Activated T-helper 9 cell treated with anti-CD3 and anti-CD28 coated beads, Interleukin-2, amount 50 U/mL, for 16 hours (primary cell): Measurements from ENCODE around the gene CSRP1.
"Not testable (repeated sequence)": the region's sequence is repeated elsewhere in the genome, so short reads cannot be mapped to it uniquely, and the experiment has no call there.

ENCODE experiments used
- DNase-seq: peaks from one replicate; pipeline ENCODE4 v3.0.0-alpha.2; 2020; ENCODE audit warnings: low read depth

CSRP1 gene

DNA sequence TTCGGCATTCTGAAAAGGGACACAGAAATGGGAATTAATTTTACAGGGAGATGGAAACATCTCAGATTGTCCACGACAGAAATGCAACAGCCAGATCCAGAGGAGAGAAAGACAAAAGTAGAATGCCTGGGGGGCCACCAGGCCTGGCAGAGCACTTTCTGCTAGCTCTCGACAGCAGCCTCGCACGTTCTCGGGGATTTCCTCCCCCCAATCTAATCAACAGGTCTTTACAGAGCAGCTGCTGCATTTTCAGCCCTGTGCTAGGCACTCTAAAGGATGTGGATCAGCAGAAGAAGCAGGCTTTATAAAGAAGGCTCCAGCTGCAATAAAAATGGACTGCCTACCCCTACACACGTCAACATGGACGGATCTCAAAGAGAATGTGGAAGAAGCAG lies 10.6 kb downstream of the CSRP1 start:
- no peak for DNase-seq

GRCh38 chr1:201495551-201496295 lies 11.2 kb downstream of the CSRP1 start:
- no peak for DNase-seq

DNA sequence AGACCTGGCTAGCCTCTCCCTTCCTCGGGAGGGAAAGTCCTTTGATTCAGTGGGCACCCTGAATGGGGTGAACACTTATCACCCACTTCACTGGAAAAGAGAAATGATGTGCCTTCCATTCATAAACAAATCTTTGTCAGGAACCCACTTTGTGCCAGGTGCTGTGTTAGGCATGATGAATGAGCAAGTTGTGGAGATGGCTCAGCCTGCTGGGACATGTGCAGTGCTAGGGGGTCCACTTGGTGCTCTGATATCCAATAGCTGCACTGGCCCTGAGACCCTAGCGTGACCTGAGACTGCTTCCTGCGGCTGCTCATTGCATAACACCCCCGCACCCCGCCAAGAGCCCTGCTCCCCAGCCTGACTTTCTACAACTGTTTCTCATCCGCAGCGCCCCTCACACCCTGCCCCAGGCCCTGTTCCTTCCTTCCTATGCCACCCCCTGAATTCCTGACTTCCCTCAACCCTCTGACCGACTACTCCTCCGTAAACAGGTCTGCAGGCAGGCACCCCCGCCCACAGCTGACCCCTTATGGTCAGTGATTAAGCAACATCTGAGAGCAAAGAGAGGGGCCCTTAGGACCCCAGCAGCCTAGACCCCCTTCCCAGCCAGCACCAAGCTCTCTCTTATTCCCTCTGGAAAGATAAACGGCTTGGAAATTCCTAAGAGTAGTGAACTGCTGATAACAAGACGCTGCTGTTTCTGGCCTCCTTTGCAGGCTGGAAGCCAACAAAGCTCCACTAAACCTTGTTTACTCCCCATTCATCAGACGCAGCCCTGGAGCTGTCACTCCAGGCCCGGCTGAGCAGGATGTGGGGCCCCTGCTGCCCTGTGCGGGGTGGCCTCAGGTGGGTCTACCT lies 12.9 kb downstream of the CSRP1 start:
- DNase-seq: no peak

DNA sequence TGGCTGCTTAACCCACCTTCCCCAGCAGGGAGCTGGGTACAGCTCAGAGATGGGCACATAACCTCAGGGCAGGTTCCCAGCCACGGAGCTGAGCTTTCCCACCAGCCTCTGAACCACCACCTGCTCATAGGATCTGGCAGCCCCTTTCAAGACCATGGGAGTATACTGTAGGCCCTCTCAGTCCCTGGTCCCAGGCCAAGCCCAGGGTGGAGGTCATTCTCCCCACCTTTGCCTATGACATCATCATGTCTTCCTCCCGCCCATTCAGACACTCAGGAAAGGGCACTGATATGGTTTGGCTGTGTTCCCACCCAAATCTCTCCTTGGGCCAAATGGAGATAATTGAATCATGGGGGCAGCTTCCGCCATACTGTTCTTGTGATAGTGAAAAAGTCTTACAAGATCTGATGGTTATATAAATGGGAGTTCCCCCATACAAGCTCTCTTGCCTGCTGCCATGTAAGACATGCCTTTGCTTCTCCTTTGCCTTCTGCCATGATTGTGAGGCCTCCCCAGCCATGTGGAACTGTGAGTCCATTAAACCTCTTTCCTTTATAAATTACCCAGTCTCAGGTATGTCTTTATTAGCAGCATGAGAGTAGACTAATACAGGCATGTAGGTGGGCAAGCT lies 13.8 kb downstream of the CSRP1 start:
- DNase-seq: not testable (repeated sequence)

DNA sequence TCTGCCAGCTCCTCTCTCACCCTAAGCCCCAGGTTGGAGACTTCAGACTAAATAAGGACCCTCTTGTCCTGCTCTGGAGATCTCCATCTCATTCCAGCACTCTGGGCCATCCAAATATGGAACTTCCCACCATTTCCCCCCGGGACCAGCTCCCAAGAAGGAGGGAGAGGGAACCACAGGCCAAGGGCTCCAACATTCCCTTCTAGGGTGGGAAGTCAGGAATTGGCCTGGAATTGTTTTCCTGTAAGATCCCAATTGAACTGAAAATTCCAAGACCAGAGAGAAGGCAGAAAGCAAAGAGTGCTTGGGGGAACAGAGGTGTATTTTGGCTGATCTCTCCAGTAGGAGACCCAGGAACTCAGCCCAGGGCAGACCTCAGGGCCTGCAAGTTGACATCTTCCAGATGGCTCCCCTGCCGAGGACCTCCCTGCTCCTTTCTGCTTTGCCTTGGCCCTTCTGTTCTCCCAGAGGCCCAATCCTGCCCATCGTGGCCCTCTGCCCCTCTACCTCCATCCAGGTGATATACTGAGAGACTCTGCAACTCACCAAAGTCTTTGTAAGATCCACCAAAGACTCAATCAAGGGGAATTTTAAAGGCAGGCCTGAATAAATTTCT lies 14.9 kb downstream of the CSRP1 start:
- no peak for DNase-seq

GRCh38 chr1:201490708-201491131 lies 16.2 kb downstream of the CSRP1 start:
- DNase-seq: no peak

GRCh38 chr1:201489643-201490261 lies 17.2 kb downstream of the CSRP1 start:
- DNase-seq: no peak

GRCh38 chr1:201488830-201489589 lies 17.9 kb downstream of the CSRP1 start:
- no peak for DNase-seq

- DNase-seq: no peak
Observed at GRCh38 chr1:201487742-201488141, 19.2 kb downstream of the CSRP1 start.

GRCh38 chr1:201486187-201486586 lies 20.7 kb downstream of the CSRP1 start:
- DNase-seq: no peak

DNA sequence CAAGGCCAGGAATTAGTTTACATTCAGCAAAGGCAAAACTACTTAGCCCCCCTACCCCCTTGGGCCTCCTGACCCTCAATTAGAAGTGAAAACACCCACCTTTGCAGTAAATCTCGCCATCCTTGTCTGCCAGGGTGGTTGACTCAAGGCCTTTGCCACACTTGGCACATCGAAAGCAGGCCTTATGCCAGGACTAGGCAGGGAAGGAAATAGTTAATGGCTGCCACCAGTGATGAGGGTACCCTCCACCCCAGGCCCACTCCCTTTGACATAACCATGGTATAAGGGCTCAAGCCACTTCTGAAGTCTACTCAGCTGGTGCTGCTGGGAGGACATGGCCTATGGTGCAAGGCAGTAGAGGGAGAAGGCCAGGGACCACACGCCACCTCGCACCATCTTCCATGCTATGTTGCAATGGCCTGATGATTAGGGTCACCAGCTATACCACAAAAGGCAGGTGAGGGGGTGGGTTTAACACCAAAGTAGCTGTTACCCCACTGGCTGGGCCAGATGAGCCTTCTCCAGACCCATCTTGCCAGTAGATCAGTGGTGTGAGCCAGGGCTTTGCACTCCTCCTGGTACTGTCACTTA lies 21.6 kb downstream of the CSRP1 start:
- no peak for DNase-seq

GRCh38 chr1:201483373-201483949 lies 23.5 kb downstream of the CSRP1 start:
- DNase-seq: no peak

DNA sequence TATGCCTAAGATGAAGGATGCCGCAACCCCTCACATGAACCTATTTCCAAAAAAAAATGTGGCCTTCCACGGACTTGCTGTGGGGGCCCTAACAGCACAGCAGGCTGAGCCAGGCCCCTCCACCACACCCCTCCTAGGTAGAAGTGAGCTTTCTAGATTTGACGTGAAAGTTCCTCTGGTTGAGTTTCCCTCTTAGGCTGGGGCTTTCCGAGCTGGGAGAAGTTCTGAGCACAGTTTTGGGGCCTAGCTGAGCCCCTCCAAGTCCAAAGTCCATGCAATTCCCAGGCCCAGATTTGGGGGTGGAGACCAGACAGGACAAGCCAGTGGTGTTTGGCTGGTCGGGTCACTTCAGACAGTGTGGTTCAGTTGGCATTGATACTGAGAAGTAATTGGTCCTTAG lies 24.2 kb downstream of the CSRP1 start:
- no peak for DNase-seq

- peak; percentile 69 for DNase-seq
Observed at GRCh38 chr1:201481761-201482493, 25.0 kb downstream of the CSRP1 start.

GRCh38 chr1:201481004-201481380 lies 25.9 kb downstream of the CSRP1 start:
- no peak for DNase-seq

DNA sequence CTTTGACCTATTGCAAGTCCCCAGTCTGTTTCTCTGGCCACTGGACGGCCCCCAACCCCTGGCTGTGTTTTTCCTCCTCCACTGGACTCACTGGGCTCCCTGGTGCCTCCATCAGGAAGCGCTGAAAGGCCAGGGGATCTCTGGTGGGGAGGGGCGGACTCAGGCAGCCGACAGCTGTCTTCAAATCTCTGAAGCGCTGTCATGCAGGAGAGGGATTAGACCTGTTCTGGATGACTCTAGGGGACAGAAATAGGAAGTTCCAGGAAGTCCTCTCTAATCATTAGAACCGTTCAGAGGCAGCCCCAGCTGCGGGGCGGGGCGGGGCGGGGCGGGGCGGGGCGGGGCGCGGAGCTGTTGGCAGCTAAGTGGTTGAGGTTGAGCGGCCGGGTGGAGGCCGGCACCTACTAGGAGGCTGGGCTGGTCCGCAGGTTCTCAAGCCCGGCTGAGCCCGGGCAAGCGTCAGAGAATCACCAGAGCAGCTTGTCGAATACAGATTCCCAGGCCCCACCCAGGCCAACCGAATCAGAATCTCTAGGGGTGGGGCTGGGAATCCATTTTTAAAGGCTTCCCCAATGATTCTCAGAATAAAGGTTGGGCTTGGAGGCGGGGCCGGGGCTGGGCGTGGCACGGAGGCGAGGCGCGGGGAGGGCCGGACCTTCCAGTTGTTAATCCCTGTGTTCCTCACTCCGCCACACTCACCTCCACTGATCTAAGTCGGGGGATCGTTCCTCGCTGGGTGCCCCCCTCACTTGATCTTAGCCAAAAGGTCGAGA lies 26.5 kb downstream of the CSRP1 start:
- peak; percentile 38 for DNase-seq

GRCh38 chr1:201479201-201479730 lies 27.7 kb downstream of the CSRP1 start:
- DNase-seq: no peak

GRCh38 chr1:201478666-201479065 lies 28.3 kb downstream of the CSRP1 start:
- DNase-seq: not testable (repeated sequence)
